CD4-positive, alpha-beta T cell treated with Interleukin-21 for 1 hour (primary cell): Measurements from ENCODE around the gene PRDM16.

ENCODE experiments used
- DNase-seq: peaks from one replicate; pipeline ENCODE4 v3.0.0-alpha.2; 2020

PRDM16 gene

DNA sequence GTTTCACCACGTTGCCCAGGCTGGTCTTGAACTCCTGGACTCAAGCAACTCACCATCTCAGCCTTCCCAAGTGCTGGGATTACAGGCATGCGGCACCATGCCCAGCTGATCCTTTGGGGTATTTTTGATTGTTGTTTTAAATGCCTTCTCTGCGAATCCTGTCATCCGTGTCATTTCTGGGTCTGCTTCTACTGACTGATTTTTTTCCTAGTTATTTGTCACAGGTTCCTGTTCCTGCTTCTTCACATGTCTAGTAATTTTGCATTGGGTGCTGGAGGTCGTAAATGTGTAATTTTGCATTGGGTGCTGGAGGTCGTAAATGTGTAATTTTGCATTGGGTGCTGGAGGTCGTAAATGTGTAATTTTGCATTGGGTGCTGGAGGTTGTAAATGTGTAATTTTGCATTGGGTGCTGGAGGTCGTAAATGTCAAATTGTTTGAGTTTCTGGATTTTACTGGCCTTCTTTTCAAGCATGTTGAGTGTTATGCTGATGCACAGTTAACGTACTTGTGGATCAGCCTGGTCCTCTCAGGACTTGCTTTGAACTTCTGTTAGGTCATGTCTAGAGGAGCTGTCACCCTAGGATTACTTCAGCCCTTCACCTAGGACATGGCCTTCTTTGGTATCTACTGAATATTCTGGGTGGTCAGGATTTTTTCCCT lies 381.3 kb downstream of the PRDM16 start:
- DNase-seq, result no peak

- DNase-seq, result no peak
Measured at GRCh38 chr1:3450983-3451382, 382.0 kb downstream of the PRDM16 start.

DNA sequence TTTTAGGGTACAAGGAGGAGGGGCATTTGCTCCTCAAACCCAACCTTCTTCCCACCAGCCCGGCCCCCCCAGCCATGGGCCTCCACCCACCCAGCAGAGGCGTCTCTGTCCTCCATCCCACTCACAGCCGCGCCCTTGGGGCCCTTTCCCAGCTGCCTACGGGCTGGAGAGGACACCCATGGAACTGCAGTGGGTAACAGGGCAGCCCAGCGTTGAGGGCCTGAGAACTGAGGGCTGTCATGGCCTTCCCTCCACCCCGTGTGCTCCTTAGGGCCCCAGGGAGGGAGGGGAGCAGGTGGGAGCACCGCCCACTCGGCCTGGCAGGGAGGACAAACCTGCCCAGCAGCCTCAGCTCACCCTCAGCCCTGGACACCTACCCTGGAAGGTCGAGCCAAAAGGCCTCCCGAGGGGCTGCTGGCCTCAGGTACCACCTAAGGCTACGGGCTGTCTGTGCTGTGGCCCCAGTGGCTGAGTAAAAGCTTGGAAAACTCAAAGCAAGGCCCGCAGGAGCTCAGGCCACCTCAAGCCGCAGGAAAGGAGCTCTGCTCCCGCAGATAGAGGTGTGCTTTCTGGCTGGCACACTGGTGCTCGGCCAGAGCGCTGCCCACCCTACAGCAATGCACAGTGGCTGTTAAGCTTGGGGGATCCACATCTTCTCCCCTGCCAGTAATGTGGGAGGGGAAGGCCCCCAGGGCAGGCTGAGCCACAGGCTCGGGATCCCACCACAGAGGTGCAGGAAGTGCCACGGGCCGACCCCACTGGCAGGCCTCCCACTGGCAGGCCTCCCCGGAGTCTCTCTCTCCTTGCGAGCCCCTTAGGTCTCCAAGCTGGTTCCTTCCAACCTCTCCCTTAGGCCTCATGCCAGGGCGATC lies 383.2 kb downstream of the PRDM16 start:
- DNase-seq, result no peak

DNA sequence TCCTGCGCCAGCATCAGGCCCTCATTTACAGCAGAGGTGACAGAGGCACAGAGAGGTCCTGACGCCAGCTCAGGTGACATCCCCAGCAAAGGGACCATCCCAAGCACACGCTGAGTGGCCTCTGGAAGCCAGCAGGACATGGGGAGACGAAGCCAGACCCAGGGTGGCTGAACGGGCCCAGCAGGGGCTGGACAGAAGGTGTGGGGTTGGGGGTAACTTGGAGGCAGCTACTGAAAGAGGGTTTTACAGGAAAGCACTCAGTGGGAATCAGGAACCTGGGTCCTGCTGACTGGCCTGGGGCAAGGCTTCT lies 383.8 kb downstream of the PRDM16 start:
- no peak for DNase-seq

GRCh38 chr1:3453203-3453761 lies 384.3 kb downstream of the PRDM16 start:
- DNase-seq, result peak; percentile 75

DNA sequence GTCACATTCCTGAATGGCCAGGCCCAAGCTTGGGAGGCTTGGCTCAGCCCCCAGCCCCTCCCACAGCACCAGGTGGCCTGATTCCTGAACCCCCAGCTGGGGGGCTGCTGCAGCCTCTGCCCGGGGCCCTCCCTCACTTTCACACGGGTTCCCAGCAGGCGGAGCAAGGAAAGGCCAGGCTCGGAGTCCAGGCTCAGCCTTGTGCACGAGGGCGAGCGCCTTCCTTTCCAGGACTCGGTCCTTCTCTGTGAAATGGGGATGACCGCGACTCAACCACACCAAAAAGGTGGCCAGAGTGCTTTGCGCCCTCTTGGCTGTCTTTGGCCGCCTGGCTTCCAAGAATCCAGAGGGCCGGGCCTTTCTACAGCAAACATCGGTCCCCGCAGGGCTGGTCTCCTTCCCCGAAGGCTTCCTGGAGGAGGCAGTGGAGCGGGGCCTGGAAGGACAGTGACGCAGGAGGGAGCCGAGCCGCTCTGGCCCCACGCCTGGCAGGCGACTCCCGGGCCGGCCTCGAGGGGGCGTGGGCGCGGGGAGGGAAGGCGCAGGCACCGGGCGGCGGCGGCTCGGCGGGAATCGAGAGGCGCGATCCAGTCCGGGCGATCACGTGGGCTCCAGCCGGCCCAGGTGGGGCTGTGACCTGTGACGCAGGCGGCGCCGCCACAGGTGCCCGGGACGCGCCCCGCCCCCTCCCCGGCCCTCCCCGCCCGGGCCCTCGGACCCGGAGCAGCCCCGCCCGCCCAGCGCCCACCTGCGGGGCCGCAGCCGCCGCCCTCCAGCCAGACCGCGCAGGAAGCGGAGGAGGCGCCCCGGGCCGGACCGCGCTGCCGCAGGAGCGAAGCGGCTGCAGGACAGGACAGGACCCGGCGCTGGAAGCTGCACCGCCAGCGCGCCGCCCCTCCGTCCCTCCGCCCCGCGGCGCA lies 385.1 kb downstream of the PRDM16 start, which contains the start of gene ARHGEF16:
Gene ARHGEF16, plus strand, starts transcription at position 775 of the 920 bp plus-strand sequence. CDS start 8,420 bp downstream, outside the sequence.
- peak; percentile 36 for DNase-seq

DNA sequence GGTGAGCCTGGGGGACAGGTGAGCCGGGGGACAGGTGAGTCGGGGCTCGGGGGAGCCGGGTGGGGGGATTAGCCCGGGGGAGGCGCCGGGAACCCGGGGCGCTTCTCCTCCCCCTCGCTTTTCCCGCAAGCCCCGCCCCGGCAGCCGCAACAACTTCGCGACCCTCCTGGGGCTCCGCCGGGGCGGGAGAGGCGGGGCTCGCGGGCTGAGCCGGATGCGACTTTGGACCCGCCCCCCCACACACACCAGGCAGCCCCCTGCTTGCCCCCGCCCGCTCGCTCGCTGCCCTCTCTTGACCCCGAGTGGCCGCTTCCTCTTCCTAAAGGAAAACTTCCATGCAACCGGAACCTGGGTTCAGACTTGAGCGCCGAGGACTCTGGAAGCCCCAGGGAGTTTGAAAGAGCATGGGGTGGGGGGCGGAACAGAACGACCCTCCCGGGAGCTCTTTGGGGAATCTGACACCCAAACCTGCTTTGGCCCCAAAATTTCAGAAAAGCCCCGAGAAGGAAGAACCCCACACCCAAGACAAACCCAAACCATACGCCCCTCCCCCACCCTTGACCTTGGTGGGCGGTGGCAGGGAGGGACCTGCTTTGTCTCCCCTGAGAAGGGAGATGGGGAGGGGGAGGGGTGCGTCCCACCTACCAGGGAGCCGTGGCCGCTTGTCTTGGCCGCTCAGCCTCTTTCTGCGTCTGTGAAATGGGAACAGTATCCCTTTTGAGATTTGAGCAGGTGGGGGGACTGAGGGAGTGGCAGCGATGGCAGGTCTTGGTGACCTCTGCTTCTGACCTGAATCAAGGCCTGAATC lies 386.0 kb downstream of the PRDM16 start:
- peak; percentile 18 for DNase-seq

DNA sequence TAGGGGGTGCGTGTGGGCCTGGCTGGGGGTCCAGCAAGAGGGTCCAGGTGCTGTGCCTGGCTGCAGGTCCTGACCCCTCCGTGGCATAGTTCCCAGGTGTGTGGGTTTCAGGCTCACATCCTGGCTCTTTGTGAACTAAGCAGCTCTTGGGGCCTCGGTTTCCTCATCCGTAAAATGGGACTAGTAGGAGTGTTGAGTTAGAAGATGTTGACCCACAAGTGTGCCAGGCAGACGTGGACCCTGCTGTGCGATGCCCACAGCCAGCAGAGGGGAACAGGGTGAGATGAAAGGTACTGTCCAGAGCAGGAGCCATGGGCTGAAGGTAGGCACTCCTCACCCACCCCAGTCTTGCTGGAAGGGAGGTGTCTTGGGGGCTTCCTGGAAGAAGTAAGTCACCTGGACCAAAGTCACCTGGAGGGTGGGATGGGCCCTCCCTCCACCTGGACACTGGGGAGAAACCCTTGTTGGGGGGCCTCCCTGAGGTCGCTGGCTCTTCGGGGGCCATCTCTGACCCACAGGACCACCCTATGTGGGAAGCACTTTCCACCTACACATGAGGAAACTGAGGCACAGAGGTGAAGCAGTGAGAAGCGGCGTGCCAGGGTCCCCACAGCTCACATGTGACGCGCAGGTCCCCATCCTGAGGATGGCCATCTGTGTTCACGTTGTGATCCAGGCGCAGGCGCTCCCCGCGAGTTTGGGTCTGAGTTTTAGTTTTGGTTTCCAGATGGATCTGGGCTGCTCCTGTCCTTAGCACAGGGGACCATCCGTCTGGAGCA lies 386.9 kb downstream of the PRDM16 start:
- no peak for DNase-seq

DNA sequence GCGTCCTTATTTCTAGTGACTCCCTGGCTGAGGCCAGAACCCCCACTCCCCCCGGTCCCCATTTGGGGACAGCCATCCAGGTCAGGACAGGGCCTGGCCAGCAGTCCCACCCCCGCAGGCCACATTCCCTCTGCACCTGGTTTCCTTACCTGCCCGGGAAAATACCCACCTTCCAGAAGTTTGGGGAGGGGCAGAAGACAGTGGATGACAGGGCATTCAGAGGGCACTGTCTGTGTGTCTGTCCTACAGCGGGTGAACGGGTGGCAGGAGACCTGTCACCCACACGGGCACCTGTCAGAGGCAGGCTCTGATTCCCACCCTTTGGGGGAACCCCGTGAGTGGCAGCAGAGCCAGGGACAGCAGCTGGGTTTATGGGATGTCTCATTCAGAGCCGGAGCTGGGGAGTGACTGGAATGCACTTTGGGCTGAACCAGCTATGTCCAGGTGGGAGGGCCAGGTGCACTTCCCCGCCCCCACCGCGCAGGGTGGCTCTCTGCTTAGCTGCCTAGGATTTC lies 387.5 kb downstream of the PRDM16 start:
- DNase-seq, result no peak

DNA sequence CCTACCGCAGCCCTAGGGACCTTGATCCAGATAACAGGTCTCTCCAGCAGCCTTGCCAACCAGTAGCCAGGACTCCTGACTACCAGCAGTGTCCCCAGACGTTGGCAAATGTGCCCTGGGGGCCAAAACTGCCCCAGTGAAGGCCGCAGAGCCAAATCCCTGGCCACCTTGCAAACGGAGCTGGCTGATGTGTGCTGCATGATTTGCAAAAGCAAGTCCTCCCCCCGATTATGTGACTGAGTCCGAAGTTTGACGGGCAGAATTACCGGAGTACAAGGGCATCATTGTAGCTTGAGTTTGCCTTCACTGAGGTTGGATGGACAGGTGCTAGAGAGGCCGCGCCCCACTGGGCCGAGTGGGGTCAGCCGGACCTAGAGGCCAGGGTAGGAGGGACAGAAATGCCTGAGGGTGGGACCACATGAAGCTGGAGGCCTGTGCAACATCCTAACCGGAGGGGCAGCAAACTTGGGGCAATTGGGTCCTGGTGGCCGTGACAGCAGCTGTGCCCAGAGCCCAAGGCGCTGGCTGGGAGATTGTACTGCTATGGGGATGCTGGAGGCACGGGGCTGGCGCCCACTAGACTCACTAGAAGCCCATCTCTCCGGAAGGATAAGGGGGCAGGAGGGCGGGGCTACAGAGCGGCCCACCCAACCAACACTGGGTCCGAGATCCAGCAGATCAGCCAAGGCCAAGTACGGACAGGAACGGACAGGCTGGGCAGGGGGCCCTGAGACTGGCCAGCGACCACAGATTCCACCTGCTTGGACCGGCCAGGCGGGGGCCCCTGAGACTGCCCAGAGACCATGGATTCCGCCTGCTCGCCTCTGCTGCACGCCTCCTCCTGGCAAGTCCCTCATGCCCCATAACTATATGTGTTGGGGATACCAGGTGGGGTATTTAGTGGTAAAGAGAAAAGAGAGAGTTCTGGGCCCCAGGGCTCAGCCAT lies 388.2 kb downstream of the PRDM16 start:
- DNase-seq, result no peak

DNA sequence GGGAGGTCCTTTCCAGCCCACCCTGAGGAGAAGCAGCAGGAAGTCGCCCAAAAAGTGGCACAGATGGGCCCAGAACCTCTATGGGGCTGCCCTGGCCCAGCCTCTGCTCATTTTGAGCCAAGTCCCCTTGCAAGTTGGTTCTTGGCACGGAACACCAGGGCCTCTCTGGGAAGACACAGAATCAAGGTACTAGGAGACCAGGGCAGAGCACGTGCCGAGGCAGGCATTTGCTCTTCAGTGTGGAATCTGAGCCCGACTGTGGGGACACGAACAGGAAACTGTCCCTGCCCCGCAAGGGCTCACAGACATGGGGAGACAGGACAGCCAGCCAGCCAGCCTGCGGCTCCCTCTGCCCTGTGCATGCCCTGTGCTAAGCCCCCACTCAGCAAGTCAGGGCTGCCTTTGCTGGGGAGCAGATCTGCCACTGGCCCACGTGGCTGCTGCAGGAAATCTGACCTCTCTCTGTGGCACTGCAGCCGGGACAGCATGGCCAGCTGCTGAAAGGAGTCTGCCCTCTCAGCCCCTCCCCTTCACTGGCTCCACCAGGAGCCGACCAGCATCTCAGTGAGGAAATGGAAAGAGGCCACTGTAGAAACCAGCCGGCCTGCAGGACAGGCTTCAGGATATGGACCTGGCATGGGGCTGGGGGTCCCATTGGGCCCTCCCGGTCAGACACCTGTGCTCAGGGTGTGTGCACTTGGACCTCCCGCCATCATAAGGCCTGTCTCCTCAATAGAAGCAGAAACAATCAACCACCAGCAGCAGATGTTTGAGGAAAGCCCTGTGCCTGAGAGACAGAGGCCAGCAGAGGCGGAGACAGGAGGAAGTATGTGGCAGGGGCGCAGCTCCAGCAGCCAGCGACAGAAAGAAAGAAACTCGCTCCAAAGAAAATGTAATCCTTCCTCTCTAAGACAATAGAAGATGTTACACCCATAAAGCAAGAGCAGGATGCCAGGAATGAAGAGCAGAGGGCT lies 389.2 kb downstream of the PRDM16 start:
- no peak for DNase-seq

GRCh38 chr1:3459051-3459908 lies 390.3 kb downstream of the PRDM16 start:
- DNase-seq, result no peak

DNA sequence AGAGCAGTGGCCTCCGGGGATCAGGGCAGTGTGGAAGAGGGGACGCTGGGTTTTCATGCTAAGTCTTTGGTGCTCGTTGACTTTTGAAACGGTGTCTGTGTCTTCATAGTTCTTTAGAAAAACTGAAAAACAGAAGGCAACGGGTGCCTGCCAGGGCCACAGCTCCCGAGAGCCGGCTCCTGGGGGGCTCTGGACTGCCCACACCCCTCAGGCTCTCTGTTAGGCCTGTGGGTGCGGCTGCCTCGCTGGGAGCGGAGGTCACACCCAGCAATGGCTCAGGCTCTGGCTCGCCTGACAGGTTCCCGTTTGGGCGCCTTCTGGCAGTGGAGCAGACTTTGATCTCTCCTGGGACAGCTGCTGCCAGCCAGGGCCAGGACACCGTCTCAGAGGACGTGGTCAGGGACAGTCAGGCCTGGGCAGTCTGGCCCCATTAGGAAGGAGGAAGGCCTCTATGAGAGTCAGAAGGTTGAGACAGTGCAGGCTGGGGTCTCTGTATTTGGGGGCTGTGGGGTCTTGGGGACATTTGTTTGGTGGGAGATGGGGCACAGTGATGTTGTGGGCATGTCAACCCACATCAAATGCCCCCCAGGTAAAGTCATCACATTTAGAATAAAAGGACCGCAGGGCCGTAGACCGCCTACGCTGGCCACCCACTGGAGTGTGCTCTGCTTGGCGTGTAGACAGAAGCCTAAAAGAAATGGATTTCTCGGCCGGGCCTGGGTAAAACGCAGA lies 391.1 kb downstream of the PRDM16 start:
- DNase-seq, result no peak

DNA sequence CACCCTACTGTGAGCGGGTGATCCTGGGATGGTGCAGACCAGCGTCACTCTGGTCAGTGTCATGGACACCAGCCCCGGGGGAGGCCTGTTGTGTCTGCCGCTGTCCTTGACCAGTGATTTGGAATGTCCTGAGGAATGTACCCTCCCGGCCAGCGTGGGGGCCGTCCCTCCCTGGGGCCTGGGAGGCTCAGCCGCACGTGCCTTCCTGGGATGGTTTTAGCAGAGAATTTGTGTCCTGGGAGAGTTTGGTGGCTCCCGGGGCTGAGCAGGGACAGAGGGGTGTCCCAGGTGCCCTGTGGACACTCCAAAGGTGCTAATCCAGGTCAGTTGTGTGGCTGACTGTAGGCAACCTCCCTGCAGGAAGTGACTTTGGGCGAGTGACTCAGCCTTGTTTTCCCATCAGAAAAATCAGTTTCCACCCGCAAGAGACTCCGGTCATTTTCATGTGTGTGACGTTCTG lies 391.7 kb downstream of the PRDM16 start:
- no peak for DNase-seq

GRCh38 chr1:3461238-3461933 lies 392.4 kb downstream of the PRDM16 start:
- DNase-seq, result no peak

- DNase-seq, result no peak
Measured at GRCh38 chr1:3461934-3462275, 392.9 kb downstream of the PRDM16 start.
